Cardiac muscle cell (in vitro differentiated cells and primary cell): ENCODE data around the gene CPNE5. TPM values are rescaled to one million over a fixed set of nuclear protein-coding genes. Genes with fewer than 3 reads are reported as not detected.

Experiments
- DNase-seq, 2 donors: peaks; one replicate each; pipeline versions ENCODE4 v3.0.0 to v3.0.0-alpha.2; 2010 to 2017; ENCODE audit warnings: low read depth in 1 of 2, low spot score in 1 of 2
- H3K27ac ChIP-seq: fragments of 200-600 bp; sonication (generic); 2 replicates; pipeline ENCODE4 v1.5.1; 2016
- H3K27me3 ChIP-seq: fragments of 200-600 bp; sonication (generic); 2 replicates; pipeline ENCODE4 v1.6.0; 2016; ENCODE audit warnings: control low read depth
- H3K36me3 ChIP-seq: fragments of 200-600 bp; sonication (generic); 2 replicates; pipeline ENCODE4 v1.5.1; 2016; ENCODE audit warnings: control low read depth
- H3K4me1 ChIP-seq: fragments of 200-600 bp; sonication (generic); 2 replicates; pipeline ENCODE4 v1.8.1; 2017; ENCODE audit warnings: low read depth, mild to moderate bottlenecking, mixed run types
- H3K4me3 ChIP-seq: fragments of 200-600 bp; sonication (generic); 2 replicates; pipeline ENCODE4 v1.5.1; 2016; ENCODE audit warnings: mild to moderate bottlenecking
- H3K9me3 ChIP-seq: fragments of 200-600 bp; sonication (generic); 2 replicates; pipeline ENCODE4 v1.5.1; 2017; ENCODE audit warnings: low read depth, mild to moderate bottlenecking, control low read depth
- CTCF ChIP-seq: IDR thresholded peaks from 2 replicates; pipeline ENCODE4 v1.5.1; 2012; ENCODE audit warnings: low read depth, mild to moderate bottlenecking, low read length
- polyA plus RNA-seq: library from polyadenylated mRNA; unstranded; fragments of >200 nt; fragmentation: Nextera tagmentation; extraction: Ambion mirVana; gene quantifications from 2 replicates; pipeline ENCODE4 v1.2.1, GENCODE V29; 2016
- total RNA-seq: library from RNA; depleted of rRNA; stranded (reverse); fragments of >200 nt; gene quantifications from 2 replicates; pipeline ENCODE4 v1.2.3, GENCODE V29; 2016

CPNE5 gene
- total and polyA plus RNA-seq, 2 experiments from 2014 or later: 51.6 to 52.1 TPM

- TF ChIP-seq CTCF: no peak
- Histone ChIP-seq H3K27ac (no peak overlapping the region), H3K27me3 (no peaks in the 10 kb centered on the region), H3K4me1 (peaks cover 29% of the 10 kb centered on the region), H3K4me3 (no peak overlapping the region), H3K36me3 (peaks cover 7% of the 10 kb centered on the region), H3K9me3 (no peaks in the 10 kb centered on the region)
- no peak for DNase-seq
Measured at GRCh38 chr6:36860126-36860525, 20.9 kb upstream of the CPNE5 start.

GRCh38 chr6:36858407-36858981 lies 19.2 kb upstream of the CPNE5 start:
- DNase-seq: peak in 1 of 2 donors; percentile 90
- TF ChIP-seq CTCF: no peak
- Histone ChIP-seq H3K27me3 (no peaks in the 10 kb centered on the region), H3K4me3 (no peak overlapping the region), H3K4me1 (peaks cover 13% of the 10 kb centered on the region), H3K27ac (peak overlapping the region; percentile 43), H3K9me3 (no peaks in the 10 kb centered on the region), H3K36me3 (peaks cover 17% of the 10 kb centered on the region)

- H3K36me3 ChIP-seq: peaks cover 17% of the 10 kb centered on the region
- no peak overlapping the region for H3K4me3 ChIP-seq
- no peak overlapping the region for H3K27ac ChIP-seq
- peaks cover 9% of the 10 kb centered on the region for H3K4me1 ChIP-seq
- no peak for TF ChIP-seq CTCF
- no peak for DNase-seq
- H3K9me3 ChIP-seq: no peaks in the 10 kb centered on the region
- no peaks in the 10 kb centered on the region for H3K27me3 ChIP-seq
Measured at GRCh38 chr6:36857325-36857724, 18.1 kb upstream of the CPNE5 start.

- Histone ChIP-seq H3K27ac (no peak overlapping the region), H3K27me3 (no peaks in the 10 kb centered on the region), H3K4me3 (no peak overlapping the region), H3K9me3 (no peaks in the 10 kb centered on the region), H3K4me1 (peaks cover 15% of the 10 kb centered on the region), H3K36me3 (peaks cover 17% of the 10 kb centered on the region)
- DNase-seq: no peak
- TF ChIP-seq CTCF: no peak
Measured at GRCh38 chr6:36856277-36856676, 17.0 kb upstream of the CPNE5 start.

- no peak for TF ChIP-seq CTCF
- H3K9me3 ChIP-seq: no peaks in the 10 kb centered on the region
- H3K36me3 ChIP-seq: peaks cover 14% of the 10 kb centered on the region
- no peak overlapping the region for H3K27ac ChIP-seq
- no peak for DNase-seq
- peaks cover 19% of the 10 kb centered on the region for H3K4me1 ChIP-seq
- H3K4me3 ChIP-seq: no peak overlapping the region
- no peaks in the 10 kb centered on the region for H3K27me3 ChIP-seq
Measured at GRCh38 chr6:36855750-36856149, 16.5 kb upstream of the CPNE5 start.

- Histone ChIP-seq H3K27me3 (no peaks in the 10 kb centered on the region), H3K36me3 (peaks cover 12% of the 10 kb centered on the region), H3K4me3 (no peak overlapping the region), H3K4me1 (peaks cover 36% of the 10 kb centered on the region), H3K9me3 (no peaks in the 10 kb centered on the region), H3K27ac (peak overlapping the region; percentile 85)
- TF ChIP-seq CTCF: no peak
- DNase-seq: peak in 1 of 2 donors; percentile 94
Measured at GRCh38 chr6:36853325-36853724, 14.1 kb upstream of the CPNE5 start.
